GM04503 (cell line): Measurements from ENCODE around the gene TSHZ2.

Experiments
- DNase-seq: peaks from one replicate; pipeline ENCODE4 v3.0.0-alpha.2; 2012; ENCODE audit warnings: low read depth

The TSHZ2 gene

GRCh38 chr20:53133628-53134027 lies 161.5 kb downstream of the TSHZ2 start:
- DNase-seq = no peak

- no peak for DNase-seq
Measured at GRCh38 chr20:53136473-53136872, 164.3 kb downstream of the TSHZ2 start.

- DNase-seq = no peak
Measured at GRCh38 chr20:53138454-53139262, 166.5 kb downstream of the TSHZ2 start.

GRCh38 chr20:53141201-53142050 lies 169.3 kb downstream of the TSHZ2 start:
- DNase-seq = no peak

GRCh38 chr20:53142225-53143127 lies 170.3 kb downstream of the TSHZ2 start:
- DNase-seq = no peak

- DNase-seq = no peak
Measured at GRCh38 chr20:53146201-53146891, 174.2 kb downstream of the TSHZ2 start.

- DNase-seq = no peak
Measured at GRCh38 chr20:53148771-53149147, 176.6 kb downstream of the TSHZ2 start.

- DNase-seq = no peak
Measured at GRCh38 chr20:53149148-53149889, 177.2 kb downstream of the TSHZ2 start.

GRCh38 chr20:53149890-53150205 lies 177.7 kb downstream of the TSHZ2 start:
- DNase-seq = no peak

GRCh38 chr20:53150532-53150931 lies 178.4 kb downstream of the TSHZ2 start:
- no peak for DNase-seq

GRCh38 chr20:53152228-53152627 lies 180.1 kb downstream of the TSHZ2 start:
- no peak for DNase-seq

GRCh38 chr20:53154540-53154939 lies 182.4 kb downstream of the TSHZ2 start:
- DNase-seq = no peak

- DNase-seq = no peak
Measured at GRCh38 chr20:53157443-53158408, 185.6 kb downstream of the TSHZ2 start.

GRCh38 chr20:53159160-53159559 lies 187.0 kb downstream of the TSHZ2 start:
- DNase-seq = no peak

GRCh38 chr20:53161073-53161472 lies 188.9 kb downstream of the TSHZ2 start:
- no peak for DNase-seq

GRCh38 chr20:53161473-53161872 lies 189.3 kb downstream of the TSHZ2 start:
- no peak for DNase-seq

GRCh38 chr20:53162251-53162835 lies 190.2 kb downstream of the TSHZ2 start:
- DNase-seq = peak; percentile 54

- peak; percentile 43 for DNase-seq
Measured at GRCh38 chr20:53163486-53163885, 191.3 kb downstream of the TSHZ2 start.

GRCh38 chr20:53164072-53164471 lies 191.9 kb downstream of the TSHZ2 start:
- no peak for DNase-seq
